8988T (cell line): ENCODE measurements around the gene MRTFB.
"Not testable (repeated sequence)": the region's sequence is repeated elsewhere in the genome, so short reads cannot be mapped to it uniquely, and the experiment has no call there.

Source experiments
- DNase-seq: peaks from one replicate; pipeline ENCODE4 v3.0.0; 2011

Gene MRTFB

GRCh38 chr16:14146445-14146844 is 75.3 kb downstream of the MRTFB start:
- no peak for DNase-seq

GRCh38 chr16:14148016-14148415 is 76.9 kb downstream of the MRTFB start:
- no peak for DNase-seq

DNA sequence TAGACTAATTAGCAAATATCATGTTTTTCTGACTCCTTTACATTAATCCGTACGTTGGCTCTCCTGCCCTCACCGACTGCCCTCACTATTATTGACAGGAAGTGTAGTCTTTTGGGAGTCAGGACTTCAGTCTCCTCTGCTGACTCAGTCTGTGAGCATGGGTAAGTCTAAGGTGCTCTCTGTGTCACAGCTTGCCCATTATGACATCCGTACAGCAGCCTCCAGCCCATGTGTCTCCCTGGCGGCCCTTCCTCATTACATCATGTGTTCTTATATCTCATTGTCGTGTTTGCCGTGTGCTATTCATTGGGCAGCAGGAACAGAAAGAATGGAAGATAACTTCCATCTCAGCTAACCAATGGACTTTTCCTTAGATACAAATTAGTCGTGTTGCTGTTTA is 77.5 kb downstream of the MRTFB start:
- DNase-seq: no peak

GRCh38 chr16:14150796-14151195 is 79.7 kb downstream of the MRTFB start:
- no peak for DNase-seq

GRCh38 chr16:14151256-14152030 is 80.3 kb downstream of the MRTFB start:
- no peak for DNase-seq

- DNase-seq: no peak
Observed at GRCh38 chr16:14155572-14156190, 84.6 kb downstream of the MRTFB start.

GRCh38 chr16:14164916-14165662 is 94.0 kb downstream of the MRTFB start:
- DNase-seq: no peak

DNA sequence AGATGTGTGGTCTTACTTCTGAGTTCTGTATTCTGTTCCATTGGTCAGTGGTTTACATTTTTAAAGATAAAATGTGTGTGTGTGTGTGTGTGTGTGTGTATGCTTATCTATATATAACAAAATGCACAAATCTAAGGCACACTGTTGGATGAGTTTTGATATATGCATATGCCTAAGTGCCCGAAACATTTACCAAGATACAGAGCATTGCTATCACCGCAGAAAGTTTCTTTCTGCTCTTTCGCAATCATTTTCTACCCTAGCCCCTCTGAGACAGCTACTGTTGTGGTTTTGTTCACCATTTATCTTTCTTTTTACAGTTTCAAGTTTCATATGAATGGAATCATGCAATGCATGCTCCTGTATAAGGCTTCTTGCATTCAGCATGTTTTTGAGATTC is 97.0 kb downstream of the MRTFB start:
- no peak for DNase-seq

- DNase-seq: no peak
Observed at GRCh38 chr16:14172200-14172809, 101.2 kb downstream of the MRTFB start.

GRCh38 chr16:14175086-14175485 is 104.0 kb downstream of the MRTFB start:
- no peak for DNase-seq

DNA sequence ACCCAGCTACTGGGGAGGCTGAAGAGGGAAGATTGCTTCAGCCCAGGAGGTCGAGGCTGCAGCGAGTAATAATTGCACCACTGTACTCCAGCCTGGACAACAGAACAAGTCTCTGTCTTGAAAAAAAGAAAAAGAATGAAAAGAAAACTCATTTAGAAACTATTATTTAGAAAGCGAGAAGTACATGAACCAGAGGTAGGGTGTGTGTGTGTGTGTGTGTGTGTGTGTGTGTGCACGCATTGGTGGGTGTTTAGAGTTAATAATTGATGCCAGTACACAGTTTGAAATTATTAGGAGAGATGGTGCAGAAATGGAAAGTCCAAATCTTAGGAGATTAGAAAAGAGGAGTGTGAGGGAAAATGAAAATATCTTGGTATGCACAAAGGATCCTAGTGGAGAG is 106.6 kb downstream of the MRTFB start:
- no peak for DNase-seq

GRCh38 chr16:14179116-14179515 is 108.0 kb downstream of the MRTFB start:
- DNase-seq: no peak

- DNase-seq: no peak
Observed at GRCh38 chr16:14180481-14180944, 109.4 kb downstream of the MRTFB start.

DNA sequence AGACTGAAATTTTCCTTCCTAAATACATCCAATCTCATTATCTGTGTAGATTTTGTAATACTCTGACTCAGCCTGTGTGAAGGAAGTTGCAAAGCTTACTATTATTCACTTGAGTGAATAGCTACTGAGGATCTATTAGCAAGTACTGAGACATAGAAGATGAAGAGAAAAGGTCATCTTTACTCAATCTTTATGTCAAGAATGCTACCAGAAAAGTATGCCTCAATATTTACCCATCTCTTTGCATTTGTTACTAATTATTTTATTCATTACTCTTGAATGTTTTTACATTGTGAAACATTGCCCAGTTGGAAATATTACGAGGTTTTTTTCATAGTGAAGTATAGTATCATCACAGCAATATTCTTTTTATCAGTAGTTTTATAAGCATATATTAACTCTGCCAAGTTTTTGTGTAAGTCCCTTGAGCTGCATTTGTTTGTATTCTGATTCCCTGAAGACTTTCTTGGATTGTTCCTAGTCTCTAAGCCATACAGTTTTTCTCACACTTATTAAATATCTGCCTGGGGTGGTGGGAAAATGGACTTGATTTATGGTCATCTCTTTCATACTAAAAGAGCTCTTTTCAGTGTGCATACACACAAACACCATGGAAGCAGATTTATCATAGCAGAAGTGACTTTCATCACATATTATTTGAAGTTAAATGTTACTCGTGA is 110.4 kb downstream of the MRTFB start:
- DNase-seq: no peak

- no peak for DNase-seq
Observed at GRCh38 chr16:14182999-14183398, 111.9 kb downstream of the MRTFB start.

- not testable (repeated sequence) for DNase-seq
Observed at GRCh38 chr16:14183962-14184361, 112.8 kb downstream of the MRTFB start.

DNA sequence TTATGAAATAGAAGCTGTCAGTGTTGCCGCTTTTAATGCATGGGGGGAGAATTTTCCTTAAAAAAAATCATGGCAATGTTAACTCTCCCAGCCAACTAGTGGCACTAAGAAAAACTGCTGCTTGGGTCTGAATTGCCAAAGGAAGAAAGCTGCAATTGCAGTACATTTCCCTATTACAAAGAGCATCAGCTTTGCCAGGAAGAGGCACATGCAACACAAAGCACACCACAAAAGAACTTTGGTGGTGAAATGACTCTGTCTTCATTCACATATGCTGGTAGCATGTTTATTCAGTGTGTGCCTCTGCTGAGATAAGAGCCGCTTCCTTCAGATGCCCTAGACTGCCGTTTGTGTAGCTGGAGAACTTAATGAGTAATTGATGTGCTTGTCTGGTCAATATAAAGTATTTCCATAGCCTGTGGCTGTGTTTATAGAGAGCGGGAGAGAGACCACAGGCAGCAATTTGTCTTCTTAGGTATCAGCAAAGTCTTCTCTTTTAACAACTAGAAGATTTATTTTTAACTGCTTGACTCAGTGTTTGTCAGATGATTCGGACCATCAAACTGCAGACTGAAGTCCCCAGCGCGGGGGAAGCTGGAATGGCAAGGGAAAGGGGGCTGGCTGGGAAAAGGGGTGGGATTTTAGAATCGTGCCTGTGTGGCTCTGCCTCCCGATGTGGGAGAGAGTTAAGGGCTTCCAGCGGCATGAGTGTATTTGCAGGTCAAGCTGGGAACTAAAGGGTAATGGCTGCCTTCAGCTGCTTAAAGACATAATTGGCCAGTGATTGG is 115.1 kb downstream of the MRTFB start:
- DNase-seq: no peak

DNA sequence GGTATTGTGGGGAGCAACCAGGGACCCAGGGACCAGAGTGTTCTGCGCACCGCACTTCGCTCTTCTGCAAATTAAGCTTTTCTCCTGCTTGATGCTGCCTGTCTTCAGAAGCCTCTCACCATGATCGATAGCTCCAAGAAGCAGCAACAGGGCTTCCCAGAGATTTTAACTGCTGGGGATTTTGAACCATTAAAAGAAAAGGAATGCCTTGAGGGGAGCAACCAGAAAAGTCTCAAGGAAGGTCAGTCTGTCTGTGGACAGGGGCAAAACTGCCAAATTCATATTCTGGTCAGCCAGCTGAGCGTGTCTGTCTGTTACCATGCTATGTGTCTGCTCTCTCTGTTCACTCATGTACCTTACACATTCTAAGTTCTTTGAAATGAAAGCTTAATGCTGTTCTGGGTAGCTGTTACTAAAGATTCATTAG is 115.7 kb downstream of the MRTFB start:
- no peak for DNase-seq

DNA sequence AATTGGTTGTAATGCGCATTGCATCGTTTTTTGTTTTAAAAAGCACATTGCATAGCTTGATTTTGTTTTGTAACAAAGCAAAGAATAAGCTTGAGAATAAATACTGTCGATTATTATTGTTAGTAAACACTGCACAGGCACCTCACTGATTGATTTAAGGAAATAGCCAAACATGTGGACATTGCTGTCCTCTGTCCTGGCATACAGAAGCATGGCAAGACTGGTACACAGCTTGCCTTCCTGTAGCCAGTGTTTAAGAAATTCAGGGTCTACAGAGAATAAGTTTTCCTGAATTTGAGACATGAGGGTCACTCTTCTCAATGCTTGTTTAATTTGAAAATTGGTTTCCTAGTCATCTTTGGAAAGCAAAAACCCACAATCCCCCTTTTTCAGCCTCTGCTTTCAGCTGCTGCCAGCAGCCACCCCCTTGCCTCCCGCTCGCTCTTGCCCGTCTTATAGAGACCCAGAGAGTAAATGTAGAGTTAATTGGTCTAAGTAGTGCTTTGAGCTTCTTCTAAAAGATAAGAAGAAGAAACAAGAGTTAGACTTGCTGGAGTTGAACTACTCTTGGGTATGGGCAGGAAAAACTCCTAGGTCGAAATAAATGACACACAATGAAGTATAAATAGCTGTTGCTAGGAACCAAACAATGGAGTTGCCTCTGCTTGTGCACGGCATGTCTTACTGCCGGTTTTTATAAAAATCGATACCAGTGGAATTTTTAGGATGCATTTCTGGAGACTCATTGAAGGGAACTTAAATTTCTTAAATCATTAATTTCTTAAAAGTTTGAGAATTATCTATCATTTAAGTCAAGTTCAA is 116.6 kb downstream of the MRTFB start:
- DNase-seq: no peak

DNA sequence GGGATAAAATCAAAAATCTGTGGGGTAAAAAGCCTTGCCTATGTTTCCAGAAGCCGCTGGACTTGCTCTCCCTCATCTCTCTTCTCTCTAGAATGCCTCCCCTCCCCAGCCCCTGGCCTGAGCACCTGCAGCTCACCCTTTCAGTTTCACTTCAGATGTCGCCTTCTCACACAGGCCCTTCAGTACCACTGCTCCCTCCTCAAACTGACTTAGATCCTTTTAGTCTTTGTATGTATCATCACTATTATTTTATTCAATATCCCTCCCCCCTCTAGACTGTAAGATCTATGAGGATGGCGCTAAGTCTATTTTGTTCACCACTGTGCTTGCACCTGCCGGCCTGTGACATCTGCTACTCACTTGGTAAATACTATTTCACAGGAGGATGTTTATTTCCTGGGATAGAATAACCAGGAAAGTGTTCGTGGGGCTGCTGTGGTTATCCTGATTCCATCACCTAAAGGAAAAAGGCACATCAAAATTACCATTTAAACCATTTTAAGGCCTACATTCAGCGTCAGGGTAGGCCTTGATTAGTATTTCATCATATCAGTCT is 122.3 kb downstream of the MRTFB start:
- no peak for DNase-seq

DNA sequence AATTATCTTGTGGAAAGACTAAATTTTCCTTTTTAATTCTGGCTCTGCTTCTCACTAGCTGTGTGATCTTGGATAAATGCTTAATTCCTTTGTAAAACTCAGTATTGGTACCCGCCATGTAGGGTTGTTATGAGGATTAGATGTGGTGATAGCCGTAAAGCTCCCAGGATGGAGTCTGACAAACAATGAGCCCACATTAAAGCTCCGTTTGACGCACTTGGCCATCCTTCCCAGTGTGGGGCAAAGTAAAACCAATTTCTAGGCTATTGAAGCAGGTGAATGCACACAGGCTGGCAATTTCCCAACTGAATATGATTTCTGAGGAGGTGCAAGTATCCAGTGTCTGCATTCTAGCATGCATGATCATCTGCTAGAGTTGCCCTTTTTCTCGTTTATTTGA is 123.6 kb downstream of the MRTFB start:
- no peak for DNase-seq
